SK-N-MC (cell line): Measurements from ENCODE around the gene ZNF740.

Source experiments
- EZH2 ChIP-seq: fragments of 200-600 bp; sonication (generic); IDR thresholded peaks from one replicate; pipeline ENCODE4 v1.6.1; 2017; ENCODE audit warnings: antibody characterized with exemption
- POLR2AphosphoS5 ChIP-seq: IDR thresholded peaks from 2 replicates; pipeline ENCODE4 v1.6.1; 2012; ENCODE audit warnings: mild to moderate bottlenecking, low read depth, low read length, borderline replicate concordance

DNA sequence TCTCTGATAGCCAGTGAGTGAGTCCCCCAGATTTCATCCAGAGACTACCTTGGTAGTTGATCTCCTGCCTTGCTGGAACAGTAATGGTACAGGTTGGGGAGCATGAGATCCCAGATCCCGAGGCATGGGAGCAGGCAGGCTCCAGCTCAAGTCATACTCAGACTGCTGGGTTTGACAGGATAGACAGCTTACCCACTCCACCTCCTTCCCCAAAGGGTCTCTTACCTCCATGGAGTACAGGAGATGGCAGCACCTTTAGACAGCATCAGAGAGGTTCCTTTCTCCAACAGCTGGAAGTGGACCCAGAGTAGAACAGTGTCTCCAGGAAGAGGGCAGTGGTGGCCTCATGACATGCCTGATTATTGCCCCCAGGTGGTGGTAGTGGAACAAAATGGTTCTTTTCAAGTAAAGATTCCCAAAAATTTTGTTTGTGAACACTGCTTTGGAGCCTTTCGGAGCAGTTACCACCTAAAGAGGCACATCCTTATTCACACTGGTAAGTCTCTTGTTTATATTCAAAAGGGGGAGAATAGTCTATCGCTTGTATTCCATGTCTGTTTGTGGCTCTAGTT lies 5.1 kb downstream of the ZNF740 start:
- TF ChIP-seq POLR2AphosphoS5 (no peak), EZH2 (no peak)
